Adrenal gland (tissue), 5 donors: ENCODE measurements around the gene CYBA.

ENCODE experiments used
- CTCF ChIP-seq, 6 experiments: fragments of 450-650 bp in 4 of 6; fragments of 200-600 bp in 2 of 6; sonication (generic) in 1 of 6; IDR thresholded peaks; 1 replicate in 5 of 6; 2 replicates in 1 of 6; pipeline versions ENCODE4 v1.5.1 to v1.8.0; 2016 to 2021; ENCODE audit warnings: antibody characterized with exemption in 6 of 6, mild to moderate bottlenecking in 2 of 6, moderate library complexity in 1 of 6
- POLR2A ChIP-seq, 2 donors: fragments of 450-650 bp; IDR thresholded peaks; one replicate each; pipeline ENCODE4 v1.6.1; 2017; ENCODE audit warnings: antibody characterized with exemption in 2 of 2, mild to moderate bottlenecking in 2 of 2, moderate library complexity in 1 of 2
- donor health status: DM: no; HTN: no; CAD: no.

- TF ChIP-seq CTCF (IDR thresholded peaks at IDR 0.05) (no peak), POLR2A (IDR thresholded peaks at IDR 0.05) (no peak)
Measured at GRCh38 chr16:88618956-88619667, 31.7 kb downstream of the CYBA start.
